GM10266 (cell line): Measurements from ENCODE around the gene FAM227A.
"Not testable (repeated sequence)": the region's sequence is repeated elsewhere in the genome, so short reads cannot be mapped to it uniquely, and the experiment has no call there.

Source experiments
- DNase-seq: peaks from one replicate; pipeline ENCODE4 v3.0.0; 2012; ENCODE audit errors: extremely low spot score
- TF ChIP-seq, protein P1 (sequence below): IDR thresholded peaks from 2 replicates; pipeline ENCODE4 v1.5.1; 2012; ENCODE audit warnings: mild to moderate bottlenecking, low read depth; ENCODE audit not compliant: control insufficient read depth, insufficient read depth; ENCODE audit errors: missing control alignments

The FAM227A gene

GRCh38 chr22:38610234-38610633, 46.0 kb downstream of the FAM227A start:
- no peak for DNase-seq

GRCh38 chr22:38608992-38609750, 47.0 kb downstream of the FAM227A start:
- DNase-seq: no peak
- TF ChIP-seq, protein P1, sequence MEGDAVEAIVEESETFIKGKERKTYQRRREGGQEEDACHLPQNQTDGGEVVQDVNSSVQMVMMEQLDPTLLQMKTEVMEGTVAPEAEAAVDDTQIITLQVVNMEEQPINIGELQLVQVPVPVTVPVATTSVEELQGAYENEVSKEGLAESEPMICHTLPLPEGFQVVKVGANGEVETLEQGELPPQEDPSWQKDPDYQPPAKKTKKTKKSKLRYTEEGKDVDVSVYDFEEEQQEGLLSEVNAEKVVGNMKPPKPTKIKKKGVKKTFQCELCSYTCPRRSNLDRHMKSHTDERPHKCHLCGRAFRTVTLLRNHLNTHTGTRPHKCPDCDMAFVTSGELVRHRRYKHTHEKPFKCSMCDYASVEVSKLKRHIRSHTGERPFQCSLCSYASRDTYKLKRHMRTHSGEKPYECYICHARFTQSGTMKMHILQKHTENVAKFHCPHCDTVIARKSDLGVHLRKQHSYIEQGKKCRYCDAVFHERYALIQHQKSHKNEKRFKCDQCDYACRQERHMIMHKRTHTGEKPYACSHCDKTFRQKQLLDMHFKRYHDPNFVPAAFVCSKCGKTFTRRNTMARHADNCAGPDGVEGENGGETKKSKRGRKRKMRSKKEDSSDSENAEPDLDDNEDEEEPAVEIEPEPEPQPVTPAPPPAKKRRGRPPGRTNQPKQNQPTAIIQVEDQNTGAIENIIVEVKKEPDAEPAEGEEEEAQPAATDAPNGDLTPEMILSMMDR: no peak

More at GRCh38 chr22:38610234-38610633, 46.0 kb downstream of the FAM227A start:
- TF ChIP-seq, protein P1: no peak

- TF ChIP-seq, protein P1: no peak
- no peak for DNase-seq
Observed at GRCh38 chr22:38607680-38608079, 48.5 kb downstream of the FAM227A start.

DNA sequence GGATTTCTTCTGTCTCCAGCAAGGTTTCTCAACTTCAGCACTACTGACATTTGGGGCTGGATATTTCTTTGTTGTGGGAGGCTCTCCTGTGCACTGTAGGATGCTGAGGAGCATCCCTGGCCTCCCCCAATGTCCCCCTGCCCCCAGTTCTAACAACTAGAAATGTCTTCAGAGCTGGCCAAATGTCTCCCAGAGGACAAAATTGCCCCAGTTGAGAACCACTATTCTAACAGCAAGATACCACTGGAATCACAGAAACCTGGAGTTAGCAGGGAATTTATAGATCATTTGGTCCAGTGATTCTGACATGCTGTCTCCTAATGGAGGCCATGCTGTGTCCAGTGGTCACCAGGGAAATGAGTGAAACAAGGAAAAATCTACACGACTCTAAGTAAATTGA, 54.0 kb downstream of the FAM227A start:
- DNase-seq: no peak
- TF ChIP-seq, protein P1: no peak

GRCh38 chr22:38601221-38601764, 54.9 kb downstream of the FAM227A start:
- no peak for DNase-seq
- TF ChIP-seq, protein P1: no peak

DNA sequence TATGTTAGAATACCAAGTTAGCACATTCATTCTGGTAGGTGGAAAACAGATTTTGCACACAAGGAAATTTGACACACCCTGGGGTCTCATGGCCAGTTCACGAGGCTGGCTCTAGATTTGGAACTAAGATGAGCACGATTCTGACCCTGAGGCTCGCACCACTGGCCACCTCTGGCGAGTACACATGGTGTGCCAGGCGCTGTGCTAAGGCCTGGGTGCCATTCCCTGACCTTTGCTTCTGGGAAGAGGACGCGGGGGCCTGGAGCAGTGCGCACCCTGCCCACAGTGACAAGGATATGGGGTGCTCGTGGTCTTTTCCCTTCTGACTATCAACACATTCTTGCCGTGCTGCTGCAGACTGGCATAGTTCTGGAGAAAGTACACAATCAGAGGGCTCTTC, 56.7 kb downstream of the FAM227A start:
- no peak for DNase-seq
- TF ChIP-seq, protein P1: no peak

GRCh38 chr22:38582923-38583322, 73.3 kb downstream of the FAM227A start:
- not testable (repeated sequence) for DNase-seq

GRCh38 chr22:38578505-38578904, 77.7 kb downstream of the FAM227A start:
- no peak for DNase-seq
- TF ChIP-seq, protein P1: no peak
